ES-I3 (cell line): ENCODE results near the gene PTPRN.

Experiments
- H3K36me3 ChIP-seq: 2 replicates; pipeline ENCODE4 v1.6.1; 2013; ENCODE audit warnings: mild to moderate bottlenecking, low read length, control low read depth, moderate library complexity; ENCODE audit not compliant: insufficient read depth
- H3K4me1 ChIP-seq: 2 replicates; pipeline ENCODE4 v1.6.1; 2013; ENCODE audit warnings: mild to moderate bottlenecking, control low read depth, low read length; ENCODE audit not compliant: insufficient read depth
- H3K9ac ChIP-seq: 2 replicates; pipeline ENCODE4 v1.6.1; 2013; ENCODE audit warnings: low read depth, mild to moderate bottlenecking, low read length, moderate library complexity
- H3K9me3 ChIP-seq: 2 replicates; pipeline ENCODE4 v1.6.1; 2013; ENCODE audit warnings: mild to moderate bottlenecking, low read length, moderate library complexity; ENCODE audit not compliant: control insufficient read depth, insufficient read depth

Gene PTPRN

DNA sequence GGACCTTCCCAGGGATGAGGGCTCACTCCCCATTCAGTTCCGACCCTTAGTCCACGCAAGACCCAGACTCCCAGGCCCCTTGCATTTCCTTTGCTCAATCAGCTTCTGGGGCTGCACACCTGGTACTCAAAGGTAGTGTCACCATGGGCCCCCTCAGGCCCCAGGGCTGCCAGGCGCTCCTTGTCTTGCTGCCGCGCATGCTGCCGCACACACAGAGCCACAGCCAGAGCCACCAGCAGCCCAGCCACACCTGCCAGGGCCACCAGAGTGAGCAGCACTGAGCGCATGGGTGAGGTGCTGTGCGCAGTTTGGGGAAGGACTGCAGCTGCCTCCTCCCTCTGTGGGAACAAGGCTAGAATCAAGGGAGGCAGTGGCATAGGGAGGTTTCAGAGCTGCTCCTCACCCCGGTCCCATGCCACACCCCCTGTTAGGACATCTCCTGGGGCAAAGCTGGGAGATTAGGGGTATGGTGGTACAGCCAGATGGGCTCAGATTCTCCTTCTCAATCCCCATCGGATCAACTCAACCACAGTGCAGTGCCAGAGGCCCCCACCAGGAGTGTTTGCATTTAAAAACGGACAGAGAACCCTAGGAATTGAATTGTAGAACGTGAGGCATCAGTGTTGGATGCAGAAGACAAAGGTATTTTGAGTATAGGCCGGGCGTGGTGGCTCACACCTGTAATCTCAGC, 11.3 kb downstream of the PTPRN start:
- no peaks in the 10 kb centered on the region for H3K9me3 ChIP-seq
- no peaks in the 10 kb centered on the region; the same call in 1 of the 2 replicates for H3K36me3 ChIP-seq
- no peak overlapping the region for H3K9ac ChIP-seq
- H3K4me1 ChIP-seq: no peaks in the 10 kb centered on the region

DNA sequence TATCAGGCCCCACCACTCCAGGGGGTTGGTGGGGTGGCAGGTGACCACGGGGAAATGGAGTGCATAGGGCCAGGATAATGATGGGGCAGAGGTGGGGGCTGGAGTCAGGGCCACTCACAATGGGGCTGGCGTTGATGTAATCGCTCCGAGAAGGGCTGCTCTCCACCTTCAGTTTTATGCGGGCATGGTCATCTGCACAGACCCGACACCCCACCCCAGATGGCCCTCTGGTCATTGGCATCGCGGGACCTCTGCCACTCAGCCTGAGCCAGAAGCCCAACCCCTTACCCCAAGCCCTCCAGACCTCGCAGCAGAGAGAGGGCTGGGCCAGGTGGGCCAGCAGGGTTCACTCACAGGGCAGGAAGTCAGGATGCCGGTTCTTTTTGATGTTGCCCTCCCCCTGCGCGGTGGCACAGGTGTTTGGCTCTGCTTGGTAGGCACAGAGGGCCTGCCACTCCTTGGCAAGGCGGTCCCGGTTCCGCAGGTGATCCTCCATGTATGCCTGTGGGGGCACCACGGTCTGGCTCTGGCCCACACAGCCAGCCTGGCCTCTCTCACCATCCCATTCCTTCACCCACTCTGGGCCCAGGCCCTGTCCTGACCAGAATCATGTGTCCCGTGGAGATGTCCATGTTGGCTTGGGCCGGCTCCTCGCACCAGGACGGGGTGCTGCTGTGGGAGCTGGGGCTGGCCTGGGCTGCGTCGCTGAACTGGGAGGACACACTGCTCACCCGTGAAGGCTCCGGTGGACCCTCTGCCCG, 12.4 kb downstream of the PTPRN start:
- Histone ChIP-seq H3K9me3 (no peaks in the 10 kb centered on the region), H3K4me1 (no peaks in the 10 kb centered on the region), H3K9ac (no peak overlapping the region), H3K36me3 (no peaks in the 10 kb centered on the region; the same call in 1 of the 2 replicates)

DNA sequence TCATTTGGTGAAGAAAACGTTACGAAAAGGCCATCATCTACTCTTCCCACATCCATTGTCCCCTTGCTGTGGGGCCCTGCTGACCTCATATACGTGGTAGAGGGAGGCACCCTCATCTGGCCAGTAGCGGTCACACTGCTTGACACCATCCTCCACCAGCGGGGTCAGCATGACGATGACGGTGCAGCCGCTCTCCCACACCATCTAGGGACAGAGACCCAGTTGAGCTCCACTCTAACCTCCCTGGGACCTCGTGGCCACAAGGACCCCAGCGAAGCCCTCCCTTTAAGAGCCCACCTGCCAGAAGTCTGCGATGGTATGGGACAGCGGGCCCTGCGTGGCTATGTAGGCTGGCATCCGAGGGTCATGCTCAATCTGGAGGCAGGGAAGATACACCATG, 13.1 kb downstream of the PTPRN start:
- Histone ChIP-seq H3K4me1 (no peaks in the 10 kb centered on the region), H3K9me3 (no peaks in the 10 kb centered on the region), H3K36me3 (no peaks in the 10 kb centered on the region; the same call in 1 of the 2 replicates), H3K9ac (no peak overlapping the region)

DNA sequence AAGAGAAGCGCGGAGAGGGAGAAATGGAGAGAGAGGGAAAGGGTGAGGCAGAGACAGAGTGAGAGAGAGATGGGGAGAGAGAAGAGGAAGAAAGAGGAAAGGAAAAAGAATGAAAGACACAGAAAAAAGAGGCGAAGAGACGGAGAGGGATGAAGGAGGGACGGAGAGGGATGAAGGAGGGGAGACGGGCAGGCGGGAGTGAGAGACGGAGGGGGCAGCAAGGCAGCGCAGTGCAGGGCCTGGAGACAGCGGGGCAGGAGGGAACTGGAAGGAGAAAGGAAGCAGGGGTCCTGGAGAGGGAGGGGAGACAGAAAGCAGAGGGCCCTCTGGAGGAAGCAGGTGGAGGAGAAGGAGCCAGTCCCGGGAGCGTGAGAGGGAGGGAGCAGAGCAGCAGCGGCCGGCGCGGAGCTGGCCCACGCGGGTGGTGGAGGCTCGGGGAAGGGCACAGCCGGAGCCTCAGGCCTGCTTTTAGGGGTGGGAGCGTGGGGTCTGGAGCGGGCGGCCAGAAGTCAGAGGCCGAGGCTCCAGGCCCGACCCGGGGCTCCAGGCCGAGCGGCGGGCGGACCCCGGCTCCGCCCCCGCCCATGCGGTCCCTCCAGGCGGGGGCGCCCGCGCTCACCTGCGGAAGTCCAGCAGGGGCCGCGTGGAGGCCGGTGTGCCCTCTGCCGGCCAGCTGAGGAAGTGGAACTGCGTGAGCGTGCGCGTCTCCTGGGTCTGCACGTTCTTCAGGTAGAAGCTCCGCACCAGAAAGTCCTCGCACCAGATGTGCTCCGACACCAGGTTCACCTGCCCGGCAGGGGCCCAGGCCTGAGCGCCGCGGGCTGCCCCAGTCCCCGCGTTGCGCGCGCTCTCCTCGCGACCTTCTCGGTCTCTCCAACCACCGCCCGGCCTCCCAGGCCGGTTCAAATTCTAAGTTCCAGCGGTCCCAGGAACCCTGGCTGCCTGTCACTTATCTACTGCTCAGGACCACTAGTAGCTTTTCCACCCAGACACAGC, 14.5 kb downstream of the PTPRN start:
- Histone ChIP-seq H3K9me3 (no peaks in the 10 kb centered on the region), H3K4me1 (no peaks in the 10 kb centered on the region), H3K36me3 (no peaks in the 10 kb centered on the region; the same call in 1 of the 2 replicates), H3K9ac (peak overlapping the region; percentile 94)

DNA sequence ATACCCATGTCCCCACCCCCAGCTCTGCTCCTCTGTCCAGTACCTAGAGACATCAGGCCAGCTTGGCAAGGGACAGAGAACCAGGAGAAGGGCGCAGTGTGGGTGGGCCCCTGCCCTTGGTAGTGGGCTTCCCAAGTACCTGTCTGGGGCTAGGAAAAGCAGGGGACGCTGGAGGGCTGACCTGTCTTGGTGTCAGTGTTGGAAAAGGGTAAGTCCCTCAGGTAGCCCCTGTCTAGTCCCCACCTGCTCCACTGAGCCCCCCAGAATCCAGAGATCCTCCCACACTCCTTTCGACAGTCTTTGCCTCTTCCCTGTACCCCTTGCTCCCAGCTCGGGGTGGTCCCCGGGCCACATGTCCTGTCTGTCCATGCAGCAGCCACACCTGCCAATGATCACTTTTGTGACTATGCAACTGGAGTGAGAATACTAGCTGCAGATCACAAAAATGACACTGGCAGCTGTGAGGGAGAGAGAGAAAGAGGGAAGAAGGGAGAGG, 15.4 kb downstream of the PTPRN start:
- Histone ChIP-seq H3K9me3 (no peaks in the 10 kb centered on the region), H3K9ac (peak overlapping the region; percentile 94; the same call in 1 of the 2 replicates), H3K36me3 (no peaks in the 10 kb centered on the region; the same call in 1 of the 2 replicates), H3K4me1 (no peaks in the 10 kb centered on the region)

DNA sequence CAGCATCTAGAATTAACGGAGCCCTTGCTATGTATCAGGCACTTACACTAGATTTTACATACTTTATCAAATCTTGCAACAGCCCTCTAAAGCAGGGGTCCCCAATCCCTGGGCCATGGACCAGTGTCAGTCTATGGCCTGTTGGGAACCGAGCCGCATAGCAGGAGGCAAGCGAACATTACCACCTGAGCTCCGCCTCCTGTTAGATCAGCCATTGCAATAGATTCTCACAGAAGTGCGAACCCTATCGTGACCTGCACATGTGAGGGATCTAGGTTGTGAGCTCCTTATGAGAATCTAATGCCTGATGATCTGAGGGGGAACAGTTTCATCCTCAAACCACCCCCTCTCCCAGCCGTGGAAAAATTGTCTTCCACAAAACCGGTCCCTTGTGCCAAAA, 16.6 kb downstream of the PTPRN start:
- Histone ChIP-seq H3K9ac (no peak overlapping the region), H3K36me3 (no peaks in the 10 kb centered on the region; the same call in 1 of the 2 replicates), H3K9me3 (no peaks in the 10 kb centered on the region), H3K4me1 (no peaks in the 10 kb centered on the region)

DNA sequence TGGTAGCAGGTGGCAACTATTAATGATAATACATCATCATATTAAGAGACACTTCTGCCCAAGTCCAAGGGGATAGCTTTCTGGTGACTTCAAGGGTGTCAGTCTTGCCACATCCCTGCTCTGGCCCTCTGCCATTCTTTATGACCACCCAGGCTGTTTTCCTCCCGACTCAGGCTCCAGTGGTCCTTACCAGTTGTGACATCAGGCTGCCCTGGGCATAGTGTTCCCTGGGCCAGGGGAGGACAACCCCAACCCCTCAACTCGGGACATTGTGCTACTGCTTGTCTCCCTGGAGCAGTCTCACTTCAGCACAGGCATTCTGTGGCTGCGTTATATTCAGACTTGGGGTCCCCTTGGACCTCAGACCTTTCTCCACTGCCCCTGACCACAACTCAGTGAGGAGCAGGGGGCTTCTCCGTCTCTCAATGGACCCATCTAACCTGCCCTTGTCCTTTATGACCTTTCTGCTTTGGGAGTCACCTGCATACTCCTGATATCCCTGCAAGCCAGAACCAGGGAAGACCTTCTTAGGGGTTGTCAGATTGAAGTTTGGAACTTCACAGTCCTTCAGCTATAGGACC, 17.2 kb downstream of the PTPRN start:
- H3K9me3 ChIP-seq: no peaks in the 10 kb centered on the region
- no peak overlapping the region for H3K9ac ChIP-seq
- no peaks in the 10 kb centered on the region for H3K36me3 ChIP-seq
- peaks cover under 1% of the 10 kb centered on the region; the same call in 1 of the 2 replicates for H3K4me1 ChIP-seq

DNA sequence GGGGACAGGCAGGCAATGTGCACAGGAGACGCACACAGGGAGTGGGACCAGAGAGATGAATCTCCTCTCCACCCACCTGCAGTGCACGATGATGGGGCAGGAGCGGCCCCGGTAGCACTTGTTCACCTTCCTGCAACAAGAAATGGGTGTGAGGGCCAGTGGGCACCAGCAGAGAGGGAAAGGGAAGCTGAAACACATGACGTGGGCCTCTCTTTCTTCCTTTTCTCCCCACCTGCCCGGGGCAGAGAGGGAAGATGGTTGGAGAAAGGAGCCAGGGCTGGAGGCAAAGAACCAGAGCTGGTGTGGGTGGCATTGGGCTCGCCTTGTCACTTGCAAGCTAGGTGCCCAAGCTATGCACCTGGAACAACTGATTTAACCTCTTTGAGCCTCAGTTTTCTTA, 17.8 kb downstream of the PTPRN start:
- no peaks in the 10 kb centered on the region for H3K9me3 ChIP-seq
- no peaks in the 10 kb centered on the region for H3K36me3 ChIP-seq
- no peak overlapping the region for H3K9ac ChIP-seq
- peaks cover 7% of the 10 kb centered on the region for H3K4me1 ChIP-seq

DNA sequence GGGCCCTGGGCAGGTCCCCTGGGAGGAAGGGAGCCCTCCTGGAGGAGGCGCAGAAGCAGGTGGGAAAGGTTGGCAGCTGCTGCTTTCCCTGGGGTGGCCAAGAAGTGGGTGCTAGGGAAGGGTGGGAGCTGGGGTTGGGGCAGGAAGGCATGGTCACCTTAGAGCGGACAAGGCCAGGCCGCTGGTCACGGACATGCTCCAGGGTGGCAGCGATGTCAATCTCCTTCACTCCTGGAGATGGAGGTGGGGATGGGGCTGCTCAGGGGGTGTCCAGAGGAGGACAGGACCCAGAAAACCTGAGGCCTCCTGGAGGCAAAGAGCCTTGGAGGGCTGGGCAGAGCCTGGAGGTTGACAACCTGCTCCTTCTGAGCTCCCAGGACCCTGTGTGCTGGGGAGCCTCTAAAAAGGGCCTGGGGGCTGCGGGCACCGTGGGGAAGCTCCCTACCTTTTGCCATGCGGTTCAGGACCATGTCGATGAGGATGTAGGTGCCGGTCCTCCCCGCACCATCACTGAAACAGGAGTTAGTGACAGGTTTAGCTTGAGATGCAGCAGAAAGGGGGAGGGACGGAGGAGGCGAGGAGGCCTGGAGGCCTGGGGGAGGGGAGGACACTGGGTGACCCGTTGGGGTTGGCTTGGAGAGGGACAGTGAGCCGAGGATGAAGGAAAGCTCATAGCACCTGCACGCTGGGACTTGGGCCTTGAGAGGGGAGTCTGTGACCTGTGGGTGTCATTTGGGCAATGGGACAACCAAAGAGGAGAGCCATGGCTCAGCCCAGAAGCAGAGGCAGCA, 18.6 kb downstream of the PTPRN start:
- H3K9ac ChIP-seq: no peak overlapping the region
- no peaks in the 10 kb centered on the region for H3K36me3 ChIP-seq
- no peaks in the 10 kb centered on the region for H3K9me3 ChIP-seq
- peaks cover 10% of the 10 kb centered on the region for H3K4me1 ChIP-seq

DNA sequence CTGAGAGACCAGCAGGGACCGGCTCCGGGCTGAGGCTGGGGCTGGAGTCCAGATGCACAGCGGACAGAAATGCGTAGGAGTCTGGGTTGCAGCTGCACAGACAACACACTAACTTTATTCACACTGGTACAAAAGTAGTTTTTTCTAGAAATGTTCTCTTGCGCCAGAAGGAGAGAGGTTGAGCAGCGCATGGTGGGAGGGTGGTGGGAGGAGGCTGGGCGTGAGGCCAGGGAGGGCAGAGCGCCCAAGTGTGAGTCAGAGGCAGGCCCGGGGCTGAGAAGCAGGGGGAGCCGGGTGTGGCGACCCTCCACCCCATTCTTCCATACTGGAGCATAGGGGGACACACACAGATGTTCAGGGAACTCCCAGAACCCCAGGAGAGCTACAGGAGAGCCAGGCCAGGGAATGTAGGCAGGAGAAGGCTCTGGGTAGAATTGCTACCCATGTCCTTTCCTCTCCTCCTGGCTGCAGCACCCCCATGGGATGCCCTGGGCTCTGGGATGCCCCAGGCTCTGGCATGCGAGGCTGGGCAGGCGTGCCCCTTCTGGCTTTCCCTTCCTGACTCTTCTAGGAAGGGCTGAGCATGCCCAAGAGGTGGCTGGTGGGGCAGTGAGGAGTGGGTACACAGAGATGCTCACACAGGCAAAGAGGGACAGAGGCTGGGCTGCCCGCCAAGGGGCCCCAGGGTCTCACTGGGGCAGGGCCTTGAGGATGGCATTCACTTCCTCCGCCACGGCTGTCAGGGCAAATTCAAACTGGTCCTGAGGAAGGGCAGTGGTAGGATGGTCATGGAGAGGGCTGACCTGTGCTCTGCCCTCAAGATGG, 19.5 kb downstream of the PTPRN start:
- Histone ChIP-seq H3K9ac (no peak overlapping the region), H3K9me3 (no peaks in the 10 kb centered on the region), H3K36me3 (no peaks in the 10 kb centered on the region), H3K4me1 (peaks cover 10% of the 10 kb centered on the region)

DNA sequence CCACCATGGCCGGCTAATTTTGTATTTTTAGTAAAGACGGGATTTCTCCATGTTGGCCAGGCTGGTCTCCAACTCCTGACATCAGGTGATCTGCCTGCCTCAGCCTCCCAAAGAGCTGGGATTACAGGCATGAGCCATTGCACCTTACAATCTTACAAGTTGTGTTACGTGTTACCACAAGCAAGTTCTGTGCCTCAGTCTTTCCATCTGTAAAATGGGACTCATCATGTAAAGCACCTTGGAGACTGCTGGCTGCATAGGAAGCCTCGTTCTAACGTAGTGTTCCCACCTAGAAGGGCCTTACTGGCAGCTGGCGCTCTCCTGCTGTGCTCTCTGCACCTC, 20.0 kb downstream of the PTPRN start:
- no peaks in the 10 kb centered on the region for H3K36me3 ChIP-seq
- peaks cover 10% of the 10 kb centered on the region for H3K4me1 ChIP-seq
- no peak overlapping the region for H3K9ac ChIP-seq
- no peaks in the 10 kb centered on the region for H3K9me3 ChIP-seq

DNA sequence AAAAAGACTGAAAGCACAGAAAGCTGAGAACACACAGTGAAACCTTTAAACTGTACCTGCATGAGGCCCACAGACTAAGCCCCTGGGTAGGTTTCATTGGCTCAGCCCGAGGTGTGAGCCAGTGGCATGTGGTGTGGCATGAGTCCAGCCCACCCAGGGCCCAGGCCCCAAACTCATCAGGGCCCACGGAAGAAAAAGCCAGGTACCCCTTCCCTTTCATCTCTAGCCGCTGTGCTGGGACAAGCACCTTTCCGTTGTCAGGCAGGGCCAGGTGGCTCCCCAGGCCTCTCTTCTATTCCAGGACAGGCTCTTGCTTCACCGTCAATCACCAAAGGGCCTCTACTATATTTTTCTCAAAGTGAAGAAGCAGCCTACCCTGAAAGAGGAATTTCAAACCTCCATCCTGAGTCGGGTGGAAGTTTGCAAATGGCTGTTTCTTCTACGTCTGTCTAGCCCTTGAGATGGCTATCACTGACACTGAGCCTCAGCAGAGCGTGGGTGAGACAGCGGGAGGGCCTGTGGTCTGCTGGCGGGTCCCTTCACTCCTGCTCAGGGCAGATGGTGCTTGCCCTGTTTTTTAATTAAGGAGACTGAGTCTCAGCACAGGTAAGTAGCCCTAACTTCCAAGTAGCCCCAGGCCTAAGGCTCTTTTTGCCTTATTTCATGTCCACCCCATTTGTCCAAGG, 21.5 kb downstream of the PTPRN start:
- Histone ChIP-seq H3K9ac (no peak overlapping the region), H3K4me1 (peaks cover 10% of the 10 kb centered on the region), H3K36me3 (no peaks in the 10 kb centered on the region), H3K9me3 (no peaks in the 10 kb centered on the region)
